Measurements from ENCODE around the gene PTDSS2. TPM values are rescaled to one million over a fixed set of nuclear protein-coding genes. Genes with fewer than 3 reads are reported as not detected.
A peak's percentile ranks its signal among the peaks of the same experiment; 100 is the strongest.

The PTDSS2 gene
- total and polyA plus RNA-seq, 2 of the 13 experiments (the other 11 are each of a cell fraction or from before 2014, with no cell fraction given), result 21.7 to 26.4 TPM

GRCh38 chr11:506238-506994, 56.3 kb downstream of the PTDSS2 start (continued):
- TF ChIP-seq ZNF512 (CRISPR knock-in tag; IDR thresholded peaks at IDR 0.05) (no peak), ZNF670 (CRISPR knock-in tag; IDR thresholded peaks at IDR 0.05; ENCODE audit: borderline replicate concordance) (no peak; the same call in 1 of the 2 replicates), GABPB1 (CRISPR knock-in tag; IDR thresholded peaks at IDR 0.05) (peak; percentile 91), ZNF253 (CRISPR knock-in tag; IDR thresholded peaks at IDR 0.05; ENCODE audit: borderline replicate concordance) (no peak), ATF1 (CRISPR knock-in tag; IDR thresholded peaks at IDR 0.05) (peak; percentile 66; the same call in 1 of the 2 replicates), HMG20B (CRISPR knock-in tag; conservative IDR thresholded peaks at IDR 0.05) (no peak), EZH2 (conservative IDR thresholded peaks at IDR 0.05; ENCODE audit: low read depth, low read length) (no peak), ZFP36L1 (CRISPR knock-in tag; IDR thresholded peaks at IDR 0.05) (peak; percentile 78; the same call in 1 of the 2 replicates), SAFB2 (CRISPR knock-in tag; IDR thresholded peaks at IDR 0.05; ENCODE audit: borderline replicate concordance, low read depth) (no peak; the same call in 1 of the 2 replicates), JUND (CRISPR knock-in tag; IDR thresholded peaks at IDR 0.05) (0 out of 2 replicates have a peak, but pooled peaks have one; percentile 11), ZNF34 (CRISPR knock-in tag; IDR thresholded peaks at IDR 0.05; ENCODE audit: borderline replicate concordance) (peak; percentile 29; the same call in 1 of the 2 replicates), ZNF605 (CRISPR knock-in tag; IDR thresholded peaks at IDR 0.05) (peak; percentile 87; the same call in 1 of the 2 replicates), TRAFD1 (CRISPR knock-in tag; IDR thresholded peaks at IDR 0.05; ENCODE audit: borderline replicate concordance) (no peak), HBP1 (CRISPR knock-in tag; IDR thresholded peaks at IDR 0.05; ENCODE audit: low read depth) (no peak), MLXIP (CRISPR knock-in tag; IDR thresholded peaks at IDR 0.05; ENCODE audit: borderline replicate concordance) (no peak), ZSCAN30 (CRISPR knock-in tag; IDR thresholded peaks at IDR 0.05) (no peak), GZF1 (CRISPR knock-in tag; IDR thresholded peaks at IDR 0.05) (no peak)
